ENCODE results near the gene CRB1. TPM values are rescaled to one million over a fixed set of nuclear protein-coding genes. Genes with fewer than 3 reads are reported as not detected.

CRB1 gene
- total RNA-seq, 2 donors from 2014 or later, result not detected

- peaks cover 2% of the 10 kb centered on the region for H3K27me3 Mint-ChIP-seq (ENCODE audit: insufficient read depth)
- Histone ChIP-seq H3K27me3 (ENCODE audit: control insufficient read depth, insufficient read depth, low read length, poor library complexity, severe bottlenecking) (no peaks in the 10 kb centered on the region), H3K4me1 (ENCODE audit: control insufficient read depth, insufficient read depth, low read length) (no peaks in the 10 kb centered on the region), H3K4me3 (ENCODE audit: low read length) (no peak overlapping the region), H3K27ac (ENCODE audit: low read depth, low read length) (no peak overlapping the region), H3K9me3 (ENCODE audit: control insufficient read depth, low read length) (no peaks in the 10 kb centered on the region), H3K36me3 (ENCODE audit: control insufficient read depth, insufficient read depth, low read length) (no peaks in the 10 kb centered on the region), H3K9ac (ENCODE audit: extremely low read depth, low read length, poor library complexity, severe bottlenecking) (no peak overlapping the region)
- H3K36me3 Mint-ChIP-seq (ENCODE audit: low read depth), result no peaks in the 10 kb centered on the region
- H3K9me3 Mint-ChIP-seq, result no peaks in the 10 kb centered on the region
- no peak overlapping the region for H3K4me3 Mint-ChIP-seq
- no peak overlapping the region for H3K27ac Mint-ChIP-seq
- no peaks in the 10 kb centered on the region for H3K4me1 Mint-ChIP-seq
- no peak for DNase-seq
- TF ChIP-seq CTCF (conservative IDR thresholded peaks at IDR 0.05), result no peak
Measured at GRCh38 chr1:197307136-197307535, 39.1 kb downstream of the CRB1 start.

GRCh38 chr1:197307551-197307950 is 39.5 kb downstream of the CRB1 start:
- H3K4me3 Mint-ChIP-seq, result no peak overlapping the region
- Histone ChIP-seq H3K9ac (ENCODE audit: extremely low read depth, low read length, poor library complexity, severe bottlenecking) (no peak overlapping the region), H3K4me3 (ENCODE audit: low read length) (no peak overlapping the region), H3K27ac (ENCODE audit: low read depth, low read length) (no peak overlapping the region), H3K27me3 (ENCODE audit: control insufficient read depth, insufficient read depth, low read length, poor library complexity, severe bottlenecking) (no peaks in the 10 kb centered on the region), H3K9me3 (ENCODE audit: control insufficient read depth, low read length) (no peaks in the 10 kb centered on the region), H3K36me3 (ENCODE audit: control insufficient read depth, insufficient read depth, low read length) (no peaks in the 10 kb centered on the region), H3K4me1 (ENCODE audit: control insufficient read depth, insufficient read depth, low read length) (no peaks in the 10 kb centered on the region)
- H3K27ac Mint-ChIP-seq, result no peak overlapping the region
- DNase-seq, result no peak
- no peak for TF ChIP-seq CTCF (conservative IDR thresholded peaks at IDR 0.05)
- H3K9me3 Mint-ChIP-seq, result no peaks in the 10 kb centered on the region
- WGBS, 2 experiments (ENCODE audit: insufficient coverage in 1 of 2, insufficient read length in 1 of 2), result 91 to 100% methylated on average over 1 to 3 of the region's 3 CpGs
- H3K4me1 Mint-ChIP-seq, result no peaks in the 10 kb centered on the region
- peaks cover 2% of the 10 kb centered on the region for H3K27me3 Mint-ChIP-seq (ENCODE audit: insufficient read depth)
- no peaks in the 10 kb centered on the region for H3K36me3 Mint-ChIP-seq (ENCODE audit: low read depth)

GRCh38 chr1:197311081-197311480 is 43.0 kb downstream of the CRB1 start:
- Histone ChIP-seq H3K9me3 (ENCODE audit: control insufficient read depth, low read length) (no peaks in the 10 kb centered on the region), H3K27me3 (ENCODE audit: control insufficient read depth, insufficient read depth, low read length, poor library complexity, severe bottlenecking) (no peaks in the 10 kb centered on the region), H3K4me1 (ENCODE audit: control insufficient read depth, insufficient read depth, low read length) (no peaks in the 10 kb centered on the region), H3K27ac (ENCODE audit: low read depth, low read length) (no peak overlapping the region), H3K4me3 (ENCODE audit: low read length) (no peak overlapping the region), H3K36me3 (ENCODE audit: control insufficient read depth, insufficient read depth, low read length) (no peaks in the 10 kb centered on the region), H3K9ac (ENCODE audit: extremely low read depth, low read length, poor library complexity, severe bottlenecking) (no peak overlapping the region)
- no peak for TF ChIP-seq CTCF (conservative IDR thresholded peaks at IDR 0.05)
- H3K9me3 Mint-ChIP-seq, result no peaks in the 10 kb centered on the region
- H3K4me1 Mint-ChIP-seq, result no peaks in the 10 kb centered on the region
- WGBS, 2 experiments (ENCODE audit: insufficient coverage in 1 of 2, insufficient read length in 1 of 2), result 80 to 83% methylated on average over 1 to 4 of the region's 4 CpGs
- H3K27me3 Mint-ChIP-seq (ENCODE audit: insufficient read depth), result no peaks in the 10 kb centered on the region
- no peak overlapping the region for H3K27ac Mint-ChIP-seq
- H3K36me3 Mint-ChIP-seq (ENCODE audit: low read depth), result no peaks in the 10 kb centered on the region
- no peak overlapping the region for H3K4me3 Mint-ChIP-seq
- DNase-seq, result no peak
